Right lobe of liver (tissue), 6 donors: ENCODE results near the gene PLA2R1. TPM values are rescaled to one million over a fixed set of nuclear protein-coding genes. Genes with fewer than 3 reads are reported as not detected.

Source experiments
- ATAC-seq, 4 donors: fragments of 200-7000 bp; cut with Tn5 transposase; one replicate each; pipeline ENCODE4 v1.9.1; 2020; ENCODE audit warnings: mild to moderate bottlenecking in 4 of 4, moderate library complexity in 4 of 4
- DNase-seq, 3 donors: peaks; one replicate each; pipeline ENCODE4 v3.0.0-alpha.2; 2020
- H3K27ac ChIP-seq, 3 donors: fragments of 200-600 bp; one replicate each; pipeline ENCODE4 v1.8.0; 2022
- H3K27me3 ChIP-seq, 2 donors: fragments of 200-600 bp; one replicate each; pipeline ENCODE4 v1.8.0; 2022
- H3K36me3 ChIP-seq, 4 donors: fragments of 200-600 bp; sonication (generic) in 1 of 4; one replicate each; pipeline versions ENCODE4 v1.5.1 to v1.8.0; 2017 to 2022; ENCODE audit warnings: control low read depth in 1 of 4
- H3K4me1 ChIP-seq, 4 donors: fragments of 200-600 bp; sonication (generic) in 1 of 4; one replicate each; pipeline versions ENCODE4 v1.5.1 to v1.8.0; 2017 to 2022; ENCODE audit warnings: control low read depth in 1 of 4
- H3K4me3 ChIP-seq, 3 donors: fragments of 200-600 bp; one replicate each; pipeline ENCODE4 v1.8.0; 2022
- H3K9me3 ChIP-seq, 4 donors: fragments of 200-600 bp; sonication (generic) in 1 of 4; one replicate each; pipeline versions ENCODE4 v1.5.1 to v1.8.0; 2017 to 2022; ENCODE audit warnings: control low read depth in 1 of 4
- CTCF ChIP-seq, 4 donors: fragments of 200-600 bp in 3 of 4; fragments of 450-650 bp in 1 of 4; IDR thresholded peaks; one replicate each; pipeline versions ENCODE4 v1.5.1 to v1.8.0; 2016 to 2022; ENCODE audit warnings: antibody characterized with exemption in 4 of 4, mild to moderate bottlenecking in 2 of 4
- POLR2A ChIP-seq: fragments of 450-650 bp; IDR thresholded peaks from one replicate; pipeline ENCODE4 v1.6.1; 2017; ENCODE audit warnings: antibody characterized with exemption, mild to moderate bottlenecking
- WGBS: methylation state at CpG from one replicate; pipeline ENCODE4 v1.1.6; 2018; ENCODE audit warnings: low coverage, low lambda C conversion rate; ENCODE audit not compliant: insufficient coverage; ENCODE audit errors: missing lambda C conversion rate; 5-methylcytosine and 5-hydroxymethylcytosine counted together
- intact Hi-C, 2 donors: fragments of 100-400 bp; cut with DNase I; formaldehyde crosslinking; loops; one replicate each; pipeline versions ENCODE4 v1.11.2 to v1.14.1; 2022
- total RNA-seq, 6 experiments: library from RNA; depleted of rRNA in 2 of 6; stranded (reverse); fragments of >200 nt in 2 of 6; fragmentation: NEBNext Ultra II Directional in 3 of 6; extraction: Animal tissue kit (Norgen Biotek cat#: 25700) in 3 of 6; gene quantifications; one replicate each; pipeline versions ENCODE4 v1.1.0 to v1.2.4, GENCODE V29; 2016 to 2023
- donor health status: DM: no; HTN: yes; CAD: no.
- donor health status: DM: no; HTN: no; CAD: no.
- donor health status: DM: no; HTN: no; CAD: no.
- donor health status: DM: no; HTN: yes; CAD: no.
- donor health status: DM: no; HTN: yes; CAD: no.

Gene PLA2R1
- total RNA-seq, 6 experiments from 2014 or later, result 0.70 to 1.6 (median 0.97) TPM

- Histone ChIP-seq H3K27ac (no peak overlapping the region), H3K9me3 (no peaks in the 10 kb centered on the region), H3K27me3 (no peaks in the 10 kb centered on the region), H3K4me3 (no peak overlapping the region), H3K36me3 (no peaks in the 10 kb centered on the region), H3K4me1 (no peaks in the 10 kb centered on the region)
- ATAC-seq (no peak), DNase-seq (no peak)
- TF ChIP-seq CTCF (IDR thresholded peaks at IDR 0.05), result no peak
- no peak for TF ChIP-seq POLR2A
- intact Hi-C loops, result no loop called here
- WGBS, result 79% methylated on average over 5 of the region's 5 CpGs
Measured at GRCh38 chr2:159897720-159898119, 164.7 kb downstream of the PLA2R1 start.

- Histone ChIP-seq H3K36me3 (no peaks in the 10 kb centered on the region), H3K27ac (no peak overlapping the region), H3K4me1 (no peaks in the 10 kb centered on the region), H3K27me3 (no peaks in the 10 kb centered on the region), H3K9me3 (no peaks in the 10 kb centered on the region), H3K4me3 (no peak overlapping the region)
- 70% methylated on average over 1 of the region's 1 CpG for WGBS
- TF ChIP-seq CTCF (IDR thresholded peaks at IDR 0.05) (no peak), POLR2A (no peak)
- ATAC-seq, result no peak
- intact Hi-C loops, result no loop called here
- no peak for DNase-seq
Measured at GRCh38 chr2:159897081-159897480, 165.3 kb downstream of the PLA2R1 start.

DNA sequence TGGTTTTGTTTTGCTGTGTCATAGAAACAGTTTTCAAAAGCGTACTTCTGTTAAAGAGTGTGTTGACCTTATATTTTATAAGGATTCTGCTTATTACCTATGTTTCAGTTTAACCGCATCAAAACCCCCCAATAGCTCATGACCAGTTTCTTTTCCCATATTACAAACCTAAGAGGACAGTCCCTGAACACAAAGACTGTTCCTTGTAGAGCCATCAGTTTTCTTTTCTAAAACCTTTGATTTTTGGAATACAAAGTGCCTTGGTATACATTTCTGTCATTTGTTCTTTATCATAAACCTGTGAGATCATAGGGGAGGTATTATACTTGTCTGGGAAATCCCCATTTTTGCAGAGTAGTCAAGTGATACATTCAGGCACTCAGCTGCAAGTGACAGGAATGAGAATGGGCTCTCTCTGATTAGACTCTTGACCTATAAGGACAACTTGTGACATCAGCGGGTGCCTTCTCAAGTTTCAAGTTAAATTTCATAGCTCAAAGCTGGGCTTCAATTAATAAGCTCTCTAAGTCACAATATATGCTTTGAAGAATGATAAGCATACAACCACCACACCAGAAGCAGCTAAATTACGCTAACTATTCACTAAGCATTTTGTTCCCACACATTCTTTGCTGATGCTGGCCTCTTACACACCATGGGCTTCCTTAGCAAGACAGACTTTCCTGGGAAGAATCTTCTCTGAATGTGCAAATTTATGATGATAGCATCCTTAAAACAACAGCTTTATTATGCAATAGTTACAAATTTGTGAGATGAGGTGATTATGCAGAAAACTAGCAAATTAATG lies 167.0 kb downstream of the PLA2R1 start:
- 46% methylated on average over 4 of the region's 4 CpGs for WGBS
- no peak overlapping the region for H3K27ac ChIP-seq

GRCh38 chr2:159894145-159894838 lies 168.1 kb downstream of the PLA2R1 start:
- WGBS, result 72% methylated on average over 7 of the region's 8 CpGs

More for the DNA sequence above, 167.0 kb downstream of the PLA2R1 start:
- DNase-seq, result no peak
- TF ChIP-seq CTCF (IDR thresholded peaks at IDR 0.05) (no peak), POLR2A (no peak)
- Histone ChIP-seq H3K9me3 (no peaks in the 10 kb centered on the region), H3K4me1 (no peaks in the 10 kb centered on the region), H3K4me3 (no peak overlapping the region), H3K27me3 (no peaks in the 10 kb centered on the region), H3K36me3 (no peaks in the 10 kb centered on the region)
- ATAC-seq, result no peak
- intact Hi-C loops, result no loop called here

More at GRCh38 chr2:159894145-159894838, 168.1 kb downstream of the PLA2R1 start:
- TF ChIP-seq CTCF (IDR thresholded peaks at IDR 0.05) (no peak), POLR2A (no peak)
- DNase-seq (no peak), ATAC-seq (no peak)
- Histone ChIP-seq H3K27ac (no peak overlapping the region), H3K36me3 (no peaks in the 10 kb centered on the region), H3K4me1 (no peaks in the 10 kb centered on the region), H3K9me3 (no peaks in the 10 kb centered on the region), H3K27me3 (no peaks in the 10 kb centered on the region), H3K4me3 (no peak overlapping the region)
- intact Hi-C loops, result no loop called here
